Panc1 (cell line): ENCODE results near the gene PHF21A. TPM values are rescaled to one million over a fixed set of nuclear protein-coding genes. Genes with fewer than 3 reads are reported as not detected.

ENCODE experiments used
- ATAC-seq: fragments of 200-7000 bp; cut with Tn5 transposase; 2 replicates; pipeline ENCODE4 v1.9.1; 2020; ENCODE audit warnings: mild to moderate bottlenecking, moderate library complexity
- BruUV-seq: library from RNA; stranded (reverse); fragments of 400-500 nt; replicated peaks from 2 replicates; lab custom pipeline; 2021; lab: Mats Ljungman, UMichigan
- CTCF ChIA-PET: fragments of 300-600 bp; sonication (Branson Sonifier 250); formaldehyde crosslinking; loops from one replicate; lab custom pipeline; 2022; ENCODE audit warnings: antibody characterized with exemption; lab: Charles Lee
- POLR2A ChIA-PET: fragments of 300-600 bp; sonication (Branson Sonifier 250); formaldehyde crosslinking; loops from one replicate; lab custom pipeline; 2022; ENCODE audit warnings: antibody characterized with exemption; lab: Charles Lee
- DNase-seq: peaks from one replicate; pipeline ENCODE4 v3.0.0-alpha.2; 2010; ENCODE audit warnings: low read depth, low spot score
- H3K27ac ChIP-seq: 2 replicates; pipeline ENCODE4 v1.5.1; 2011; ENCODE audit warnings: mild to moderate bottlenecking, low read length, inconsistent platforms
- H3K27me3 ChIP-seq: fragments of 200-500 bp; sonication (Bioruptor generic); 2 replicates; pipeline ENCODE4 v1.6.0; 2014; ENCODE audit warnings: low read length, inconsistent platforms; ENCODE audit not compliant: control insufficient read depth, insufficient read depth
- H3K36me3 ChIP-seq: fragments of 200-500 bp; sonication (Bioruptor generic); 2 replicates; pipeline ENCODE4 v1.5.1; 2014; ENCODE audit warnings: inconsistent platforms, mild to moderate bottlenecking, low read length, moderate library complexity; ENCODE audit not compliant: control insufficient read depth, insufficient read depth
- H3K4me1 ChIP-seq: 2 replicates; pipeline ENCODE4 v1.5.1; 2011; ENCODE audit warnings: inconsistent platforms, mild to moderate bottlenecking, low read length, moderate library complexity; ENCODE audit not compliant: control insufficient read depth, insufficient read depth
- H3K4me3 ChIP-seq, 2 experiments: 2 replicates each; pipeline ENCODE4 v1.5.1; 2011 to 2012; ENCODE audit warnings: low read depth in 2 of 2, low read length in 2 of 2, mild to moderate bottlenecking in 2 of 2, inconsistent platforms in 1 of 2, moderate library complexity in 1 of 2
- H3K9me3 ChIP-seq: fragments of 200-500 bp; sonication (Bioruptor generic); 2 replicates; pipeline ENCODE4 v1.5.1; 2014; ENCODE audit warnings: low read depth, mild to moderate bottlenecking, inconsistent platforms, low read length, moderate library complexity; ENCODE audit not compliant: control insufficient read depth, insufficient read depth
- CTCF ChIP-seq: fragments of 450-650 bp; IDR thresholded peaks from 2 replicates; pipeline ENCODE4 v1.5.1; 2017; ENCODE audit warnings: mild to moderate bottlenecking
- POLR2AphosphoS5 ChIP-seq: IDR thresholded peaks from 2 replicates; pipeline ENCODE4 v1.6.1; 2012; ENCODE audit warnings: mild to moderate bottlenecking, low read depth, low read length, moderate library complexity
- REST ChIP-seq, 2 experiments: IDR thresholded peaks; 2 replicates each; pipeline ENCODE4 v1.6.1; 2011 to 2012; ENCODE audit warnings: low read depth in 2 of 2, control low read depth in 1 of 2, low read length in 1 of 2, mild to moderate bottlenecking in 1 of 2, moderate library complexity in 1 of 2; ENCODE audit not compliant: insufficient read depth in 1 of 2
- SIN3A ChIP-seq: IDR thresholded peaks from 2 replicates; pipeline ENCODE4 v1.6.1; 2012; ENCODE audit warnings: low read depth, mild to moderate bottlenecking, low read length, moderate library complexity, borderline replicate concordance; ENCODE audit not compliant: insufficient read depth
- TCF7L2 ChIP-seq: IDR thresholded peaks from 2 replicates; pipeline ENCODE4 v1.6.1; 2011; ENCODE audit warnings: mild to moderate bottlenecking, low read depth, low read length, inconsistent platforms
- in situ Hi-C: cut with HindIII; loops from 2 replicates; pipeline ENCODE4 v1.10.0; 2016; ENCODE audit warnings: low sequenced_read_pairs, low pct_unique_long_range_greater_than_20kb
- intact Hi-C: fragments of 100-400 bp; cut with micrococcal nuclease; formaldehyde crosslinking; loops from one replicate; pipeline ENCODE4 v1.10.0; 2022; ENCODE audit not compliant: unreplicated experiment
- total RNA-seq: library from RNA; stranded (reverse); gene quantifications from one replicate; pipeline ENCODE4 v1.2.1, GENCODE V29; 2021; ENCODE audit not compliant: unreplicated experiment

The PHF21A gene
- total RNA-seq, 1 experiment from 2014 or later = 45.7 TPM

- intact Hi-C loops = no loop called here
- Histone ChIP-seq H3K27me3 (no peaks in the 10 kb centered on the region), H3K4me3 (no peak overlapping the region), H3K9me3 (no peaks in the 10 kb centered on the region), H3K4me1 (no peaks in the 10 kb centered on the region), H3K36me3 (no peaks in the 10 kb centered on the region), H3K27ac (no peak overlapping the region)
- POLR2A ChIA-PET = no interaction called here
- CTCF ChIA-PET = no interaction called here
- BruUV-seq = no TSS peak
- in situ Hi-C loops = no loop called here
- no peak for ATAC-seq
- TF ChIP-seq CTCF (no peak), REST (IDR thresholded peaks at IDR 0.05; ENCODE audit: insufficient read depth in 1 of 2, low read depth in 2 of 2, low read length in 1 of 2) (no peak), POLR2AphosphoS5 (no peak), SIN3A (no peak), TCF7L2 (no peak)
- DNase-seq = no peak
Measured at GRCh38 chr11:46034041-46034440, 87.2 kb downstream of the PHF21A start.

- in situ Hi-C loops (no loop called here), intact Hi-C loops (no loop called here)
- POLR2A ChIA-PET = no interaction called here
- no peaks in the 10 kb centered on the region for H3K27me3 ChIP-seq
- TF ChIP-seq CTCF = no peak
- no peak for TF ChIP-seq POLR2AphosphoS5
- TF ChIP-seq TCF7L2 = no peak
- no peak for TF ChIP-seq REST (IDR thresholded peaks at IDR 0.05; ENCODE audit: insufficient read depth in 1 of 2, low read depth in 2 of 2, low read length in 1 of 2)
- no peak for TF ChIP-seq SIN3A
- H3K36me3 ChIP-seq = no peaks in the 10 kb centered on the region
- no peak overlapping the region for H3K4me3 ChIP-seq
- no TSS peak for BruUV-seq
- DNase-seq (no peak), ATAC-seq (no peak)
- no peak overlapping the region for H3K27ac ChIP-seq
- no peaks in the 10 kb centered on the region for H3K4me1 ChIP-seq
- H3K9me3 ChIP-seq = no peaks in the 10 kb centered on the region
- CTCF ChIA-PET = no interaction called here
Measured at GRCh38 chr11:46026606-46027293, 94.5 kb downstream of the PHF21A start.
